Upper lobe of left lung (tissue), 4 donors: Measurements from ENCODE around the gene VASP.

Source experiments
- CTCF ChIP-seq, 6 experiments: fragments of 450-650 bp in 4 of 6; fragments of 200-600 bp in 2 of 6; sonication (generic) in 2 of 6; IDR thresholded peaks; one replicate each; pipeline ENCODE4 v1.5.1; 2016 to 2019; ENCODE audit warnings: antibody characterized with exemption in 6 of 6
- EP300 ChIP-seq, 4 donors: sonication (generic); formaldehyde crosslinking; IDR thresholded peaks; one replicate each; pipeline ENCODE4 v1.5.1; 2017; ENCODE audit warnings: antibody characterized with exemption in 4 of 4, control low read depth in 2 of 4
- POLR2A ChIP-seq, 4 donors: fragments of 450-650 bp; IDR thresholded peaks; one replicate each; pipeline ENCODE4 v1.5.1; 2016 to 2017; ENCODE audit warnings: antibody characterized with exemption in 4 of 4, mild to moderate bottlenecking in 2 of 4
- POLR2AphosphoS5 ChIP-seq, 2 donors: sonication (generic); formaldehyde crosslinking; IDR thresholded peaks; one replicate each; pipeline ENCODE4 v1.5.1; 2017; ENCODE audit warnings: antibody characterized with exemption in 2 of 2

GRCh38 chr19:45514376-45515051 is 7.2 kb downstream of the VASP start:
- TF ChIP-seq CTCF (IDR thresholded peaks at IDR 0.05) (no peak), POLR2A (IDR thresholded peaks at IDR 0.05) (no peak), EP300 (IDR thresholded peaks at IDR 0.05) (no peak), POLR2AphosphoS5 (IDR thresholded peaks at IDR 0.05) (no peak)
